ENCODE results near the gene SLC17A2.

DNA sequence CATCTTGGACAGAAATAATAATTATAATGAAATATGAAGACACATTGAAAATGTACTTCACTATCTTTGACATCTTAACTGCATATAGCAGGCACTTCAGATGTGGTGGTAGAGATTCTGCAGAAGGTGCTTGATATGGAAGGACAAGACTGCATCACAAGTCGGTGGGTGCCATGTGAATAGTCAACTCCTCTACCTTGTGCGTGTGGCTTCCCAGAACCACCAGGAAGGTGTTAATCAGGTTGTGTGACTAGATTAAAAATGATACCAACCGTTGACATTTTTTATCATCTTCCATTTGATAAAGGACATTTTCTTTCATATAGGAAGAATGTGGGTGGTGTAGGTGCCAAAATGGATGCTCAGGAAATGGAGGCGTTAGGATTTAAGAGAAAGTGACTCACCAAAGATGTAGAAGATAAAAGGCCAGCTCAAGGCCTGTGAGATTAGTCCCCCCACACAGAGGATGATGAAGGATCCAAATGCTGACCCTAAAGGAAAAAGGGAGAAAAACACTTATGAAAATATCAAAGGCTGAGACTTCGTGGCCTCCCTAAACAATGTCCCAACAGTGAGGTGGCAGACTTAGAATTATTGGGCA lies 12.3 kb downstream of the SLC17A2 start:
- no peak for TF ChIP-seq POLR2A (IDR thresholded peaks at IDR 0.05; ENCODE audit: low read depth, low read length)
- no peak for TF ChIP-seq POLR2AphosphoS5 (IDR thresholded peaks at IDR 0.05; ENCODE audit: low read depth, low read length)
- TF ChIP-seq SPI1 (IDR thresholded peaks at IDR 0.05; ENCODE audit: low read depth, low read length): no peak

All from GM12891 (cell line).